PC-9 (cell line): ENCODE results near the gene PROSER3. TPM values are rescaled to one million over a fixed set of nuclear protein-coding genes. Genes with fewer than 3 reads are reported as not detected.

Experiments
- BruUV-seq: library from RNA; stranded (reverse); fragments of 400-500 nt; replicated peaks from 2 replicates; lab custom pipeline; 2021; lab: Mats Ljungman, UMichigan
- CTCF ChIA-PET: fragments of 300-600 bp; sonication (Branson Sonifier 250); formaldehyde crosslinking; loops from one replicate; lab custom pipeline; 2022; ENCODE audit warnings: antibody characterized with exemption; lab: Charles Lee
- POLR2A ChIA-PET: fragments of 300-600 bp; sonication (Branson Sonifier 250); formaldehyde crosslinking; loops from one replicate; lab custom pipeline; 2022; ENCODE audit warnings: antibody characterized with exemption; ENCODE audit not compliant: unreplicated experiment; lab: Charles Lee
- DNase-seq, 2 experiments: peaks; one replicate each; pipeline versions ENCODE4 v3.0.0 to v3.0.0-alpha.2; 2015 to 2022; ENCODE audit warnings: mixed read lengths in 1 of 2
- H2AFZ ChIP-seq: fragments of 200-600 bp; sonication (generic); 2 replicates; pipeline ENCODE4 v1.8.1; 2017; ENCODE audit warnings: antibody characterized with exemption
- H3F3A ChIP-seq: fragments of 200-600 bp; sonication (generic); 2 replicates; pipeline ENCODE4 v1.8.1; 2017; ENCODE audit warnings: antibody characterized with exemption, mild to moderate bottlenecking, low read depth; ENCODE audit not compliant: insufficient read depth
- H3K27ac ChIP-seq: fragments of 200-600 bp; sonication (generic); 2 replicates; pipeline ENCODE4 v1.6.1; 2016; ENCODE audit warnings: mixed run types
- H3K27me3 ChIP-seq: fragments of 200-600 bp; sonication (generic); 2 replicates; pipeline ENCODE4 v1.6.1; 2016; ENCODE audit warnings: low read depth, mixed run types; ENCODE audit not compliant: insufficient read depth
- H3K36me3 ChIP-seq: fragments of 200-600 bp; sonication (generic); 2 replicates; pipeline ENCODE4 v1.6.1; 2016; ENCODE audit warnings: low read depth, mixed run types
- H3K4me1 ChIP-seq: fragments of 200-600 bp; sonication (generic); replicated peaks from 2 replicates; pipeline ENCODE4 v1.6.1; 2016; ENCODE audit warnings: mixed run types; ENCODE audit not compliant: insufficient read depth
- H3K4me2 ChIP-seq: fragments of 200-600 bp; sonication (generic); 2 replicates; pipeline ENCODE4 v1.6.1; 2017; ENCODE audit warnings: mixed run types
- H3K4me3 ChIP-seq: fragments of 200-600 bp; sonication (generic); 2 replicates; pipeline ENCODE4 v1.6.1; 2016; ENCODE audit warnings: mixed run types
- H3K79me2 ChIP-seq: fragments of 200-600 bp; sonication (generic); 2 replicates; pipeline ENCODE4 v1.6.1; 2017; ENCODE audit warnings: low read depth, mixed run types
- H3K9me2 ChIP-seq: fragments of 200-600 bp; sonication (generic); 2 replicates; pipeline ENCODE4 v1.8.1; 2017; ENCODE audit warnings: mild to moderate bottlenecking; ENCODE audit not compliant: insufficient read depth
- H3K9me3 ChIP-seq: fragments of 200-600 bp; sonication (generic); 2 replicates; pipeline ENCODE4 v1.8.1; 2016; ENCODE audit warnings: low read depth; ENCODE audit not compliant: insufficient read depth
- H4K20me1 ChIP-seq: fragments of 200-600 bp; sonication (generic); 2 replicates; pipeline ENCODE4 v1.8.1; 2017; ENCODE audit not compliant: insufficient read depth
- EZH2 ChIP-seq: fragments of 200-600 bp; sonication (generic); IDR thresholded peaks from 2 replicates; pipeline ENCODE4 v1.8.0; 2017; ENCODE audit warnings: antibody characterized with exemption, low read depth
- intact Hi-C: fragments of 100-400 bp; cut with micrococcal nuclease; formaldehyde crosslinking; loops from one replicate; pipeline ENCODE4 v1.10.0; 2022; ENCODE audit not compliant: unreplicated experiment
- total RNA-seq: library from RNA; stranded (reverse); gene quantifications from 2 replicates; pipeline ENCODE4 v1.2.3, GENCODE V29; 2021
- TF ChIP-seq, protein P1 (sequence below): fragments of 200-600 bp; sonication (generic); conservative IDR thresholded peaks from 2 replicates; pipeline ENCODE4 v1.6.1; 2017; ENCODE audit warnings: mixed run types, antibody characterized with exemption, mild to moderate bottlenecking, moderate library complexity

The PROSER3 gene
- total RNA-seq, 1 experiment from 2014 or later: 52.2 TPM

DNA sequence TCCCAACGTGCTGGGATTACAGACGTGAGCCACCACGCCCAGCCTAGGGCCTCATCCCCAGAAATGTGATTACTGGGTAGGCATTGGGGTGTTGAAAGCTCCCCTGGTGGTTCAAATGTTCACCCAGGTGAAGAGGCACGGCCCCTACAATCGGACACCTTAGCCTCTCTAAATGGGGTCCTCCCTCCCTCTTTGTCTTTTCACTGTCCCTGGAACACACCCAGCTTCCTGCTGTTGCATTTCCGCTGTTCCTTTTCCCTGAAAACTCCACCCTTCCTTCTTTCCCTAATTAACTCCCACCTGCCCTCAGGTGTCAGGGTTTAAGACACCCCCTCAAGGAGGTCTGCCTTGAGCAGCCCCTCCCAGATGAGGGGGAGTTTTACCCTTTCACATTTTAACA is 58.3 kb downstream of the PROSER3 start:
- intact Hi-C loops: no loop called here
- Histone ChIP-seq H4K20me1 (no peaks in the 10 kb centered on the region), H3K27me3 (peaks cover 62% of the 10 kb centered on the region), H3K4me3 (no peak overlapping the region), H3F3A (no peaks in the 10 kb centered on the region), H2AFZ (no peak overlapping the region), H3K27ac (no peak overlapping the region), H3K4me1 (no peaks in the 10 kb centered on the region), H3K36me3 (no peaks in the 10 kb centered on the region), H3K4me2 (no peak overlapping the region), H3K9me3 (no peaks in the 10 kb centered on the region), H3K9me2 (no peaks in the 10 kb centered on the region), H3K79me2 (no peaks in the 10 kb centered on the region)
- BruUV-seq: no TSS peak
- no peak for DNase-seq
- TF ChIP-seq, protein P1, sequence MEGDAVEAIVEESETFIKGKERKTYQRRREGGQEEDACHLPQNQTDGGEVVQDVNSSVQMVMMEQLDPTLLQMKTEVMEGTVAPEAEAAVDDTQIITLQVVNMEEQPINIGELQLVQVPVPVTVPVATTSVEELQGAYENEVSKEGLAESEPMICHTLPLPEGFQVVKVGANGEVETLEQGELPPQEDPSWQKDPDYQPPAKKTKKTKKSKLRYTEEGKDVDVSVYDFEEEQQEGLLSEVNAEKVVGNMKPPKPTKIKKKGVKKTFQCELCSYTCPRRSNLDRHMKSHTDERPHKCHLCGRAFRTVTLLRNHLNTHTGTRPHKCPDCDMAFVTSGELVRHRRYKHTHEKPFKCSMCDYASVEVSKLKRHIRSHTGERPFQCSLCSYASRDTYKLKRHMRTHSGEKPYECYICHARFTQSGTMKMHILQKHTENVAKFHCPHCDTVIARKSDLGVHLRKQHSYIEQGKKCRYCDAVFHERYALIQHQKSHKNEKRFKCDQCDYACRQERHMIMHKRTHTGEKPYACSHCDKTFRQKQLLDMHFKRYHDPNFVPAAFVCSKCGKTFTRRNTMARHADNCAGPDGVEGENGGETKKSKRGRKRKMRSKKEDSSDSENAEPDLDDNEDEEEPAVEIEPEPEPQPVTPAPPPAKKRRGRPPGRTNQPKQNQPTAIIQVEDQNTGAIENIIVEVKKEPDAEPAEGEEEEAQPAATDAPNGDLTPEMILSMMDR: no peak
- TF ChIP-seq EZH2: no peak
- ChIA-PET CTCF (no interaction called here), POLR2A (no interaction called here)

DNA sequence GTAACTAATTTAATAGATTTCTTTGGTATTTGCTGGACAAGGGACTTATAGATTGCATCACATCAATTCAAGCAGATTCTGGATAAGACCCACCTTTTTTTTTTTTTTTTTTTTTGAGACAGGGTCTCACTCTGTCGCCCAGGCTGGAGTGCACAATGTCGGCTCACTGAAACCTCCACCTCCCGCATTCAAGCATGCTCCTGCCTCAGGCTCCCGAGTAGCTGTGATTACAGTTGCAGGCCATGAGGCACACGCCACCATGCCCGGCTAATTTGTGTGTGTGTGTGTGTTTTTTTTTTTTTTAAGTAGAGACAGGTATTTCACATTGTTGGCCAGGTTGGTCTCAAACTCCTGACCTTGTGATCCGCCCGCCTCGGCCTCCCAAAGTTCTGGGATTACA is 58.9 kb downstream of the PROSER3 start:
- H3K9me3 ChIP-seq: no peaks in the 10 kb centered on the region
- H3K4me2 ChIP-seq: no peak overlapping the region
- peaks cover 57% of the 10 kb centered on the region for H3K27me3 ChIP-seq
- H3K4me3 ChIP-seq: no peak overlapping the region
- DNase-seq: no peak
- POLR2A ChIA-PET: no interaction called here
- no peaks in the 10 kb centered on the region for H3K4me1 ChIP-seq
- intact Hi-C loops: no loop called here
- no peaks in the 10 kb centered on the region for H3F3A ChIP-seq
- no peaks in the 10 kb centered on the region for H3K36me3 ChIP-seq
- BruUV-seq: no TSS peak
- no peak overlapping the region for H3K27ac ChIP-seq
- no peaks in the 10 kb centered on the region for H3K9me2 ChIP-seq
- CTCF ChIA-PET: no interaction called here
- no peak overlapping the region for H2AFZ ChIP-seq
- TF ChIP-seq EZH2: no peak
- TF ChIP-seq, protein P1: no peak
- H3K79me2 ChIP-seq: no peaks in the 10 kb centered on the region
- no peaks in the 10 kb centered on the region for H4K20me1 ChIP-seq

DNA sequence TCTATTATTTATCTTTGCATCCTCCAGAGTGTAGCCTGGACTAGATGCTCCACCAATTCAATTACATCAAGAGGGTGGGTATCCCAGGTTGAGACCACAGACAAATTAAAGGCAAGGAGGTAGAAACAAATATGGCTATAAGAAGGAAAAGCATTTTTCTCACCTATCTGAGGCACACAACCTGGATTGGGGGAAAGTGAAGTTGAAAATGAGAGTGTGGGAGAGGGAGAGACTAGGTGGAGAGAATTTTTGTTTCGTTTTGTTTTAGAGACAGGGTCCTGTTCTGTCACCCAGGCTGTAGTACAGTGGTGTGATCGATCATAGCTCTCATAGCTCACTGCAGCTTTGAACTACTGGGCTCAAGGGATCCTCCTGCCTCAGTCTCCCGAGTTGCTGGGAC is 60.5 kb downstream of the PROSER3 start:
- no peak overlapping the region for H3K4me2 ChIP-seq
- no peaks in the 10 kb centered on the region for H3K9me3 ChIP-seq
- no peak overlapping the region for H3K4me3 ChIP-seq
- no peak for DNase-seq
- POLR2A ChIA-PET: interaction anchor here (0.6 kb wide), 1 partner anchor 17 kb away, joined by 4 read pairs; no protein-coding TSS in a partner anchor
- CTCF ChIA-PET: no interaction called here
- intact Hi-C loops: no loop called here
- no peaks in the 10 kb centered on the region for H3K9me2 ChIP-seq
- H3K36me3 ChIP-seq: no peaks in the 10 kb centered on the region
- no TSS peak for BruUV-seq
- peaks cover 51% of the 10 kb centered on the region for H3K27me3 ChIP-seq
- no peaks in the 10 kb centered on the region for H4K20me1 ChIP-seq
- TF ChIP-seq, protein P1: no peak
- no peak for TF ChIP-seq EZH2
- no peaks in the 10 kb centered on the region for H3K4me1 ChIP-seq
- no peaks in the 10 kb centered on the region for H3K79me2 ChIP-seq
- H3K27ac ChIP-seq: no peak overlapping the region
- H3F3A ChIP-seq: no peaks in the 10 kb centered on the region
- H2AFZ ChIP-seq: no peak overlapping the region

Other genes with a start within 250 kb of the PROSER3 start
- gene DMKN, start 244.5 kb upstream of the PROSER3 start, total RNA-seq: 135 and 144 TPM in 2 replicates
- 0.76 and 0.88 TPM in 2 replicates for gene SBSN, start 229.9 kb upstream of the PROSER3 start, total RNA-seq
- gene GAPDHS, start 224.7 kb upstream of the PROSER3 start, total RNA-seq: not detected in 2 replicates
- 82.6 and 95.9 TPM in 2 replicates for gene TMEM147, start 212.6 kb upstream of the PROSER3 start, total RNA-seq
- not detected in 2 replicates for gene ATP4A, start 194.5 kb upstream of the PROSER3 start, total RNA-seq
- not detected in 2 replicates for gene PMIS2, start 172.0 kb upstream of the PROSER3 start, total RNA-seq
- gene HAUS5, start 145.4 kb upstream of the PROSER3 start, total RNA-seq: 21.7 and 23.5 TPM in 2 replicates
- gene RBM42, start 129.1 kb upstream of the PROSER3 start, total RNA-seq: 110 and 153 TPM in 2 replicates
- 1.8 and 2.1 TPM in 2 replicates for gene ETV2, start 116.4 kb upstream of the PROSER3 start, total RNA-seq
- 441 and 489 TPM in 2 replicates for gene COX6B1, start 109.9 kb upstream of the PROSER3 start, total RNA-seq
- 0.65 and 1.6 TPM in 2 replicates for gene UPK1A, start 91.7 kb upstream of the PROSER3 start, total RNA-seq
- not detected in 2 replicates for gene ZBTB32, start 53.6 kb upstream of the PROSER3 start, total RNA-seq
- 32.2 and 44.2 TPM in 2 replicates for gene KMT2B, start 40.2 kb upstream of the PROSER3 start, total RNA-seq
- gene IGFLR1, start 15.7 kb upstream of the PROSER3 start, total RNA-seq: 8.6 and 9.7 TPM in 2 replicates
- gene U2AF1L4, start 12.8 kb upstream of the PROSER3 start, total RNA-seq: 13.9 and 14.3 TPM in 2 replicates
- 106 and 130 TPM in 2 replicates for gene PSENEN, start 12.5 kb upstream of the PROSER3 start, total RNA-seq
- 9.4 and 17.0 TPM in 2 replicates for gene LIN37, start 9.6 kb upstream of the PROSER3 start, total RNA-seq
- gene HSPB6, start 1.1 kb upstream of the PROSER3 start, total RNA-seq: 2.5 and 2.7 TPM in 2 replicates
- gene ARHGAP33, start 17.4 kb downstream of the PROSER3 start, total RNA-seq: 17.4 and 21.3 TPM in 2 replicates
- gene PRODH2, start 54.7 kb downstream of the PROSER3 start, total RNA-seq: not detected in 2 replicates
- gene NPHS1, start 94.3 kb downstream of the PROSER3 start, total RNA-seq: not detected in 2 replicates
- gene KIRREL2, start 98.7 kb downstream of the PROSER3 start, total RNA-seq: not detected in 2 replicates
- gene APLP1, start 110.4 kb downstream of the PROSER3 start, total RNA-seq: 2.0 and 2.1 TPM in 2 replicates
- 15.7 and 27.5 TPM in 2 replicates for gene NFKBID, start 142.4 kb downstream of the PROSER3 start, total RNA-seq
- 1.8 and 2.6 TPM in 2 replicates for gene HCST, start 144.4 kb downstream of the PROSER3 start, total RNA-seq
- gene TYROBP, start 150.1 kb downstream of the PROSER3 start, total RNA-seq: not detected in 2 replicates
- 10.5 and 14.7 TPM in 2 replicates for gene LRFN3, start 178.2 kb downstream of the PROSER3 start, total RNA-seq
- gene SDHAF1, start 237.0 kb downstream of the PROSER3 start, total RNA-seq: 16.9 and 22.4 TPM in 2 replicates